HepG2 (cell line): ENCODE measurements around the gene PARP16. TPM values are rescaled to one million over a fixed set of nuclear protein-coding genes. Genes with fewer than 3 reads are reported as not detected.

Source experiments
- EP300 ChIP-seq, 3 experiments: sonication (generic) in 1 of 3; formaldehyde crosslinking in 1 of 3; IDR thresholded peaks; 2 replicates each; pipeline versions ENCODE4 v1.5.1 to v1.6.1; 2011 to 2020; ENCODE audit warnings: low read depth in 2 of 3, low read length in 2 of 3, borderline replicate concordance in 1 of 3, improper control_type of control experiment in 1 of 3, mild to moderate bottlenecking in 1 of 3, missing genetic modification reagents in 1 of 3, moderate library complexity in 1 of 3
- HNF4G ChIP-seq, 2 experiments: sonication (generic) in 1 of 2; formaldehyde crosslinking in 1 of 2; IDR thresholded peaks; 2 replicates each; pipeline versions ENCODE4 v1.4.0 to v1.6.1; 2011 to 2020; ENCODE audit warnings: borderline replicate concordance in 2 of 2, low read depth in 2 of 2, mild to moderate bottlenecking in 2 of 2, low read length in 1 of 2, missing genetic modification reagents in 1 of 2, moderate library complexity in 1 of 2
- MNT ChIP-seq: fragments of 450-650 bp; IDR thresholded peaks from 2 replicates; pipeline ENCODE4 v1.6.1; 2016
- MXD4 ChIP-seq: IDR thresholded peaks from 2 replicates; pipeline ENCODE4 v1.6.1; 2016; ENCODE audit warnings: mild to moderate bottlenecking, missing biosample characterization, missing genetic modification reagents
- PATZ1 ChIP-seq: sonication (generic); formaldehyde crosslinking; IDR thresholded peaks from 2 replicates; pipeline ENCODE4 v1.4.0; 2020; ENCODE audit warnings: missing genetic modification reagents
- RAD21 ChIP-seq: fragments of 450-650 bp; formaldehyde crosslinking; IDR thresholded peaks from 2 replicates; pipeline ENCODE4 v1.5.0; 2020; ENCODE audit warnings: mild to moderate bottlenecking
- UBTF ChIP-seq: sonication (generic); formaldehyde crosslinking; IDR thresholded peaks from 2 replicates; pipeline ENCODE4 v1.4.0; 2020; ENCODE audit warnings: mild to moderate bottlenecking, missing genetic modification reagents
- ZFP62 ChIP-seq: sonication (generic); formaldehyde crosslinking; IDR thresholded peaks from 2 replicates; pipeline ENCODE4 v1.4.0; 2020; ENCODE audit warnings: missing genetic modification reagents
- ZNF30 ChIP-seq: sonication (generic); formaldehyde crosslinking; IDR thresholded peaks from 2 replicates; pipeline ENCODE4 v1.5.0; 2020; ENCODE audit warnings: mild to moderate bottlenecking, missing genetic modification reagents
- ZNF318 ChIP-seq: sonication (generic); formaldehyde crosslinking; IDR thresholded peaks from 2 replicates; pipeline ENCODE4 v1.4.0; 2020; ENCODE audit warnings: mild to moderate bottlenecking, missing genetic modification reagents
- ZNF430 ChIP-seq: sonication (generic); formaldehyde crosslinking; IDR thresholded peaks from 2 replicates; pipeline ENCODE4 v1.9.0; 2021; ENCODE audit warnings: mild to moderate bottlenecking, missing genetic modification reagents
- ZNF484 ChIP-seq: sonication (generic); formaldehyde crosslinking; IDR thresholded peaks from 2 replicates; pipeline ENCODE4 v1.5.1; 2020; ENCODE audit warnings: mild to moderate bottlenecking, low read depth, missing genetic modification reagents, borderline replicate concordance
- polyA plus RNA-seq, 8 experiments: library from polyadenylated mRNA; depleted of rRNA in 3 of 8; stranded (reverse) in 7 of 8; unstranded in 1 of 8; fragments of >200 nt; fragmentation: Illumina TruSeq in 4 of 8; extraction: Trizol in 4 of 8; gene quantifications; 2 replicates each; pipeline versions ENCODE4 v1.2.1 to v1.2.3, GENCODE V29; 2011 to 2016; ENCODE audit warnings: low read depth in 4 of 8, missing spikeins in 1 of 8, mixed read lengths in 1 of 8; ENCODE audit not compliant: insufficient read depth in 1 of 8
- total RNA-seq, 5 experiments: library from RNA; depleted of rRNA; stranded (reverse); fragments of >200 nt; fragmentation: Illumina TruSeq; extraction: Trizol; gene quantifications; 2 replicates each; pipeline ENCODE4 v1.2.3, GENCODE V29; 2016; ENCODE audit warnings: low read depth in 1 of 5

Gene PARP16
- total and polyA plus RNA-seq, 2 of the 13 experiments (the other 11 are each of a cell fraction or from before 2014, with no cell fraction given), result 6.8 to 7.6 TPM

GRCh38 chr15:65286704-65287519 is at the start of gene PARP16 (continued):
- TF ChIP-seq MNT (no peak), UBTF (CRISPR knock-in tag) (peak; percentile 8; the same call in 1 of the 2 replicates), ZFP62 (CRISPR knock-in tag) (no peak), ZNF484 (CRISPR knock-in tag) (no peak), HNF4G (IDR thresholded peaks at IDR 0.05; ENCODE audit: borderline replicate concordance, low read depth, low read length) (no peak), HNF4G (CRISPR knock-in tag; IDR thresholded peaks at IDR 0.05; ENCODE audit: borderline replicate concordance, low read depth) (no peak; the same call in 1 of the 2 replicates), MXD4 (CRISPR knock-in tag) (peak; percentile 84; the same call in 1 of the 2 replicates), RAD21 (CRISPR knock-in tag) (peak; percentile 46; the same call in 1 of the 2 replicates), ZNF318 (no peak), ZNF430 (CRISPR knock-in tag) (peak; percentile 60; the same call in 1 of the 2 replicates), ZNF30 (CRISPR knock-in tag) (no peak; the same call in 1 of the 2 replicates), PATZ1 (CRISPR knock-in tag) (peak; percentile 85), EP300 (IDR thresholded peaks at IDR 0.05; ENCODE audit: low read depth in 2 of 2, low read length in 2 of 2) (no peak), EP300 (CRISPR knock-in tag; IDR thresholded peaks at IDR 0.05; ENCODE audit: borderline replicate concordance) (no peak)
